Measurements from ENCODE around the gene C6orf136.
"Not testable (repeated sequence)": the region's sequence is repeated elsewhere in the genome, so short reads cannot be mapped to it uniquely, and the experiment has no call there.

Gene C6orf136

DNA sequence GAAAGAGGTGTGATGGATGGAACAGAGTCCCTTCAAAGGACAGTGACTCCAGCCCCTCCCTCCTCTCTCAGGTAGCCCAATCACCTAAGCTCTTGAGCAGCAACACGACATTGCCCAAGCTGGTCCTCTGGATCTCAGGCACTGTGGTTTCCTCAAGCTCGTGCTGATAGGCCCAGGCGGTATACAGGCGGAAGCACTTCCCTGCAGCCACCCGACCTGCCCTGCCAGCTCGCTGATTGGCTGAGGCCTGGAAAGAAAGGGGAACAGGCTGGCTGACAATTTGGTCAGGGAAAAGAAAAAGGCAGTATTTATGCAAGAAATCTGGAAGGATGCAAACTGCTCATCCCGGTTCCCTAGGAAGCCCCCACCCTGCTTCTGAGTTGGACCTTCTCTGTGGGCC is 9.6 kb downstream of the C6orf136 start:
- Histone ChIP-seq H3K27me3 (ENCODE audit: insufficient read depth, low read length) (no peaks in the 10 kb centered on the region), H3K9me3 (ENCODE audit: low read length) (no peaks in the 10 kb centered on the region), H3K4me1 (ENCODE audit: insufficient read depth, low read length) (no peaks in the 10 kb centered on the region), H3K4me3 (ENCODE audit: low read length) (no peak overlapping the region), H3K36me3 (ENCODE audit: insufficient read depth, low read length) (peaks cover 83% of the 10 kb centered on the region), H2AFZ (ENCODE audit: low read depth, low read length) (no peak overlapping the region)

DNA sequence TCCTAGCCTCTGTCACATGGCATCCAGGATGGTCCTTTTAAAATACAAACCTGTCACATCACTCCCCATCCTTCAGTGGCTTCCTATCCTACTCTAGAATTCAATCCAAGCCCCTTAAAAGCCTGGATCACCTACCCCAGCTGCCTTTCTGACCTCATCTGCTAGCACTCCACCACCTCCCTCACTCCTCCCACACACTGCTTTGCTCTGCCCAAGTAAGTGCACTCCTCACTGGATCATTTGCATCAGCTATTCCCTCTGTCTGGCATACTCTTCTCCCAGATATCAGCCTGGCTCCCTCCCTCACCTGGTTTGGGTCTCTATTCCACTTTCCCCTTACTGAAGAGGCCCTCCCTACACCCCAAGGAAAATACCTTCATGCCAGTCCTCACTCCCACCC is 10.5 kb downstream of the C6orf136 start:
- H3K4me3 ChIP-seq (ENCODE audit: low read length), result no peak overlapping the region
- H2AFZ ChIP-seq (ENCODE audit: low read depth, low read length), result no peak overlapping the region
- no peaks in the 10 kb centered on the region for H3K4me1 ChIP-seq (ENCODE audit: insufficient read depth, low read length)
- no peaks in the 10 kb centered on the region for H3K9me3 ChIP-seq (ENCODE audit: low read length)
- no peaks in the 10 kb centered on the region for H3K27me3 ChIP-seq (ENCODE audit: insufficient read depth, low read length)
- H3K36me3 ChIP-seq (ENCODE audit: insufficient read depth, low read length), result peaks cover 83% of the 10 kb centered on the region

DNA sequence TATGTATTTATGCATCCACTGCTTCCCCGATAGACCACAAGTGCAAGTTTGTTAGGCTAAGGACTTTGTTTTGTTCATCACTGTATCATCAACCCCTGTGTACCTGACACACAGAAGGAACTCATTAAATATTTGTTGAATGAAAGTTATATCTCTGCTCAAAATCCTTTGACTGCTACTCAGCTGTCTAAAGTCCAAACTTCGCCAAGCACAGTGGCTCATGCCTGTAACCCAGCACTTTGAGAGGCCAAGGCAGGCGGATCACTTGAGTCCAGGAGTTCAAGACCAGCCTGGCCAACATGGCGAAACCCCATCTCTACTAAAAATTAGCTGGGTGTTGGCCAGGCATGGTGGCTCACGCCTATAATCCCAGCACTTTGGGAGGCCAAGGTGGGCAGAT is 11.0 kb downstream of the C6orf136 start:
- H3K9me3 ChIP-seq (ENCODE audit: low read length); H3K27me3 ChIP-seq (ENCODE audit: insufficient read depth, low read length); H2AFZ ChIP-seq (ENCODE audit: low read depth, low read length); H3K4me1 ChIP-seq (ENCODE audit: insufficient read depth, low read length); H3K4me3 ChIP-seq (ENCODE audit: low read length): not testable (repeated sequence)
- H3K36me3 ChIP-seq (ENCODE audit: insufficient read depth, low read length), result peaks cover 83% of the 10 kb centered on the region

DNA sequence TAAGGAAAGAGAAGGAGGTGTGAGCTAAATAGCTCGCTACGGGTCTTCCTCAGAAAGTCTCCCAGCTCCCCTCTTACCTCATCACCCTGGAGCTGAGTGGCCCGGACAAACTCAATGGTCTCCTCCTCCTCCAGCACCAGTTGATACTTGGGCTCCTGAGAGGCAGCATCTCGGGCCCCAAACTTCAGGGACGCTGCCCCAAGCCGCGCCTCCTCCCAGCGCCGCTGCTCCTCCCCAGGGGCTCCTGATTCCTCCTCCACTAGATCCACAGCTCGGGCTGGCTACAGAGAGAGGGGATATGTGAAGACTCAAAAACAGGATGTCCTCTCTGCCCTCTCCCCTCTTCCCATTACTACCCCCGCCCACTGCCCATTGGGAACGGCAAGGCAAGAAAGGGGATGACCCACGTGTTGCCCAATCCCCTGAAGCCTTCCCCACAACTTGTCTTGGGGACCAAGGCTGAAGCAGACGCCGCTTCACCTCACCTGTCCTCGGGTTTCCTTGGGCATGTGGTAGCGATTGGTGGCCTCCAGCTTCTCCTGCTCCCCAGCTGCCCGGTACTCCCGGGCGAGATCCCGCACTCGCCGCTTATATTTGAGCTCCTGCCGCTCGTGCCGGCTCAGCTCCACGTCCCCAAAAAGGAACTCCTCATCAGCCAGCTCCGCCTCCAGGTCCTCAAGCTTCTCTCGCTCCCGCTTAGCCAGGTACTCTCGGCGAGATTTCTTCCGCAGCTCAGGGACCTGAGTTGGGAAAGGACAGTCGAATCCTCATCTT is 18.2 kb downstream of the C6orf136 start:
- Histone ChIP-seq H3K27me3 (ENCODE audit: insufficient read depth, low read length) (no peaks in the 10 kb centered on the region), H3K4me3 (ENCODE audit: low read length) (no peak overlapping the region), H2AFZ (ENCODE audit: low read depth, low read length) (no peak overlapping the region), H3K36me3 (ENCODE audit: insufficient read depth, low read length) (peaks cover 69% of the 10 kb centered on the region), H3K4me1 (ENCODE audit: insufficient read depth, low read length) (no peaks in the 10 kb centered on the region), H3K9me3 (ENCODE audit: low read length) (no peaks in the 10 kb centered on the region)

DNA sequence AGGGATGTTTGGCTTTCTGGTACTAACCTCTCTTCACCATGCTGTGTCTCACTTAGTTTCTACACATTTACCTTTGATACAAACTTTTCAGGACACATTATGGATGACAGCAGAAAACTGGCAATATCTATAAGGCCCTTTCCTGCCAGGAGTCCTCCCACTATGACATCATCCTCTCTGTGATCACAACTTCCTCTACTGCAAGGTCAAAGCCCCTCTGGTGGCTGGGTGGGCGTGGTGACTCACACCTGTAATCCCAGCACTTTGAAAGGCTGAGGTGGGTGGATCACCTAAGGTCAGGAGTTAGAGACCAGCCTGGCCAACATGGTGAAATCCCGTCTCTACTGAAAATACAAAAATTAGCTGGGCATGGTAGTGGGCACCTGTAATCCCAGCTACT is 19.4 kb downstream of the C6orf136 start:
- not testable (repeated sequence) for H2AFZ ChIP-seq (ENCODE audit: low read depth, low read length); H3K27me3 ChIP-seq (ENCODE audit: insufficient read depth, low read length); H3K4me3 ChIP-seq (ENCODE audit: low read length); H3K9me3 ChIP-seq (ENCODE audit: low read length); H3K4me1 ChIP-seq (ENCODE audit: insufficient read depth, low read length)
- peaks cover 73% of the 10 kb centered on the region for H3K36me3 ChIP-seq (ENCODE audit: insufficient read depth, low read length)

DNA sequence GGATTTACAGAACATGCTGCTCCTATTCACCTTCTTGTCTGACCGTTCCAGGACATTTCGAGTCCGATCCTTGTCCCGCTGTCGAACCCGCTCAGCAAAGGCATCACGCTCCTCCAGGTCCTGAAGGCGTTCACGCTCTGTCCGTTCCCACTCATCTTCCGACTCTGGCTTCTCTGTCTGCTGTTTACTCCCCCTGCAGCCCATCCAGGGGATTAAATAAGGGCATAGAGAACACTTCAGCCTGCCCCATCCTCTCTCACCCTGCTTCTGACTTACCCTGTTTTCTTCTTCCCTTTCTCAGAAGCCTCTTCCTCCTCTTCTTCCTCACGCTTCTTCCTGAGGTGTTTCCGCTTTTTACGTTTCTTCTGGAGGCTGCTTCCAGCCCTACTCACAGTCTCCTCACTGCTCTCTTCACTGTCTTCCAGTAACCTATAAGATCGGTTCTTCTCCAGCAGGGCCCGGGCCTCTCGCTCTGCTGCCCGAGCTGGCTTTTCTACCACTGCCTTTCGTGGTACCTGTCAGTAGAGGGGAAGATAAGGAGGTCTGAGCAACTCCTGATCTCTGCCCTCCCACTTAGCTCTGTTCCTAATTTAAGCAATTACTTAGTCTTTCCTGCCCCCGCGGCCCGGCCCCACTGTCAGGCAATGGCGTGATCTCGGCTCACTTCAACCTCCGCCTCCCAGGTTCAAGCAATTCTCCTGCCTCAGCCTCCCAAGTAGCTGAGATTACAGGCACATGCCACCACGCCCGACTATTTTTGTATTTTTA is 24.0 kb downstream of the C6orf136 start:
- H3K4me3 ChIP-seq (ENCODE audit: low read length), result no peak overlapping the region

DNA sequence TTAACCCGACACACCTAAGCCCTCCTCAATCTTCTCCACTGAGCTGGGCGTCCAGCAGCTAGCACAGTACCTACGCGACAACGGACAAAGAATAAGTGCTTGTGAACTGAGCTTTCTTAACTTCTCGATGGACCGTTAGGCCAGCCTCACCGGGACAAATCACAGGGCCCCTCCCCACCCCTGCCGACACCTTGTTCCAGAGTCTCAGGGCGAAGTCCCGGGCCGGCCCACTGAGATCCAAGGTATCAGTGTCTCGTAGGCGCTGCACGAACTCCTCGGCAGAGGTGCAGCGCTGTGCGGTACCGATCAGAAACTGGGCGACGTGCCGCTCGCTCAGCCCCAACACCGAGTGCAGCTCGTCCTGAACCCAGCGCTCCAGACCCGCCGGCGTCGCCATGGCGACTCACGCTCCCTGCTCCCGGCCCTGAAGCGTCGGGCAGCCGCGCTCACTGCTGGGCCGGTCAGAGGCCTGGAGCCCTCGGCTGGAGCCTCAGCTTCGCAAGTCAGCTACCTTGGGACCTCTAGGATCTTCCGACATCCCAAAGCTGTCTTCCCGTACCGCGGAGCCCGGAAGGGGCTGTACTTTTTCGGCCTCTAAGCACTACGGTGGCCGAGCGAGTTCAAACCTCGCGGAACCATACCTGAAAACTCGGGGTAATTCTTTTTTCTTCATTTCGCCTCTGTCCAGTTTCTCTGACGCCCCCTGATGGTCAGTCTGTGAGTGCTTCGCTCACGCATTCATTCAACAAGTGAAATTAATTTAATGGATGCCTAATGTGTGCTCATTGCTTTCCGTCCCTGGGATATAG is 25.7 kb downstream of the C6orf136 start, which contains the start of gene DHX16:
DHX16 (minus strand) TSS at position 562 of the 809 bp plus-strand sequence; CDS start at position 397, 165 bp downstream.
- Histone ChIP-seq H3K9me3 (ENCODE audit: low read length) (no peaks in the 10 kb centered on the region), H2AFZ (ENCODE audit: low read depth, low read length) (peak within 1 kb of the TSS; percentile 7), H3K4me1 (ENCODE audit: insufficient read depth, low read length) (peaks cover 7% of the 10 kb centered on the region), H3K27me3 (ENCODE audit: insufficient read depth, low read length) (no peaks in the 10 kb centered on the region), H3K36me3 (ENCODE audit: insufficient read depth, low read length) (peaks cover 37% of the 10 kb centered on the region), H3K4me3 (ENCODE audit: low read length) (peak within 1 kb of the TSS; percentile 83)

More for the DNA sequence above, 24.0 kb downstream of the C6orf136 start:
- Histone ChIP-seq H3K9me3 (ENCODE audit: low read length) (no peaks in the 10 kb centered on the region), H3K27me3 (ENCODE audit: insufficient read depth, low read length) (no peaks in the 10 kb centered on the region), H3K36me3 (ENCODE audit: insufficient read depth, low read length) (peaks cover 33% of the 10 kb centered on the region), H2AFZ (ENCODE audit: low read depth, low read length) (no peak overlapping the region), H3K4me1 (ENCODE audit: insufficient read depth, low read length) (peaks cover 7% of the 10 kb centered on the region)

DNA sequence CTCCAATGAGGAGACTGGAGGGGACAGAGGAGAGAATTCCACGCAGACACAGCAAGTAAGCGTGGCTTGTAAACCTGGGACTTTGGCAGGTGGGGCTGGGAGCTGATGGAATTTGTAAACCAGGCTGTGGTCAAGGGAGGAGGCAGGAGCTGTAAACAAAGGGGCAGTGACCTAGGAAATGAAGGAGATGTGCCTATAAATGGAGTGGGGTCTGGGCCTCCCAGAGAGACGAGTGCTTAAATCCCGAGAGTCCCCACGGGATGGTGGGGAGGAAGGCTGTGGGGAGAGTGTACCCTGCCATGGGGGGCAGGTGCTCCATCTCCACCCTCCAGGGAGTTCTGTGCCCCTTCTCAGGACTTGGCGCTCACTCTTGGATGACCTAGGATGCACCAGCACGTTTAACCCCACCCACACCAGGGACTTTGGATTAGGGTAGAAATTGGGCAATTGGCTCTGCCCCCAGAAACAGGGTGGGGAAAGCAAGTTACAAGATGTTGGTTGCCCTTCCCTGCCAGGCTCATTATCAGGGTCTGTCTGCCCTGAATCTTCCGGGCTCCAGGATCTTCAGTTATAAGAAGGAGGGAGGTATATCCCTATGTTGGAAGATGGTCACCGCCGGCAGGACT is 29.8 kb downstream of the C6orf136 start:
- Histone ChIP-seq H3K4me1 (ENCODE audit: insufficient read depth, low read length) (peaks cover 6% of the 10 kb centered on the region), H3K36me3 (ENCODE audit: insufficient read depth, low read length) (peaks cover 32% of the 10 kb centered on the region), H3K9me3 (ENCODE audit: low read length) (no peaks in the 10 kb centered on the region), H2AFZ (ENCODE audit: low read depth, low read length) (no peak overlapping the region), H3K27me3 (ENCODE audit: insufficient read depth, low read length) (no peaks in the 10 kb centered on the region), H3K4me3 (ENCODE audit: low read length) (no peak overlapping the region)

DNA sequence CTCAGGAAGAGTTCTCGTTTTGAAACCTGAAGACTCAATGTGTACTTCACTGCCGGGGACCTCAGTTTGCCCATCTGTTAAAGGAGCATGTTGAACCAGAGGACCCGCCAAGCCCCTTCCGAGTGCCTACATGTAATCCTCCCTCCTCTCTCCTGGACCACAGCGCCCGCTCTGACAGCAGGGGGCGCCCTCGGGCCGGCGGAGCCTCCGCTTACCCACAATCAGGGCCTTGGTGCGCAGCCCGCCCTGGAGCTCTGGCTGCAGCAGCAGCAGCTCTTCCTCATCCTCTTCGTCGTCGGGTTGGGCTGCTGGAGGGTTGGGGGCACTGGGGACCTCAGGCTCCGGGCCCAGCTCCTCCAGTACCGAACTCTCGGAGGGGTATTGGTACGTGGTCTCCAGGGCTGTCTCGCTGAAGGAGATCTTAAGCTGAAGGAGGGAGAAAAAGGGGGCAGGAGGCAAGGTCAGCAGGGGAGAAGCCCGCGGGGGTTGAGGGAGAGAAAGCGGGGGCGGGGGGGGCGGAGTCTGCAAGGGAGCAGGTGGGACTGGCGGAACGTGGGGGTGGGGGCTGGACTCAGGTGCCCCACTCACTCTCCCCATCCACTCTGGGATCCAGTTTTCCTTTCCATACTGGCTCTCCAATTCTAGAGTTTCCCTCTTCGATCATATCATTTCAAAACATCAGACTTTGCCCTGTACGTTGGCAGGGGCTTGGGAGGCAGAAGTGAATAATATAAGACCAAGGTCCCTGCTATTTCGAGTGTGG is 32.2 kb downstream of the C6orf136 start:
- Histone ChIP-seq H3K4me3 (ENCODE audit: low read length) (no peak overlapping the region), H3K9me3 (ENCODE audit: low read length) (no peaks in the 10 kb centered on the region), H3K36me3 (ENCODE audit: insufficient read depth, low read length) (peaks cover 34% of the 10 kb centered on the region), H3K4me1 (ENCODE audit: insufficient read depth, low read length) (peaks cover 28% of the 10 kb centered on the region), H3K27me3 (ENCODE audit: insufficient read depth, low read length) (no peaks in the 10 kb centered on the region), H2AFZ (ENCODE audit: low read depth, low read length) (no peak overlapping the region)

DNA sequence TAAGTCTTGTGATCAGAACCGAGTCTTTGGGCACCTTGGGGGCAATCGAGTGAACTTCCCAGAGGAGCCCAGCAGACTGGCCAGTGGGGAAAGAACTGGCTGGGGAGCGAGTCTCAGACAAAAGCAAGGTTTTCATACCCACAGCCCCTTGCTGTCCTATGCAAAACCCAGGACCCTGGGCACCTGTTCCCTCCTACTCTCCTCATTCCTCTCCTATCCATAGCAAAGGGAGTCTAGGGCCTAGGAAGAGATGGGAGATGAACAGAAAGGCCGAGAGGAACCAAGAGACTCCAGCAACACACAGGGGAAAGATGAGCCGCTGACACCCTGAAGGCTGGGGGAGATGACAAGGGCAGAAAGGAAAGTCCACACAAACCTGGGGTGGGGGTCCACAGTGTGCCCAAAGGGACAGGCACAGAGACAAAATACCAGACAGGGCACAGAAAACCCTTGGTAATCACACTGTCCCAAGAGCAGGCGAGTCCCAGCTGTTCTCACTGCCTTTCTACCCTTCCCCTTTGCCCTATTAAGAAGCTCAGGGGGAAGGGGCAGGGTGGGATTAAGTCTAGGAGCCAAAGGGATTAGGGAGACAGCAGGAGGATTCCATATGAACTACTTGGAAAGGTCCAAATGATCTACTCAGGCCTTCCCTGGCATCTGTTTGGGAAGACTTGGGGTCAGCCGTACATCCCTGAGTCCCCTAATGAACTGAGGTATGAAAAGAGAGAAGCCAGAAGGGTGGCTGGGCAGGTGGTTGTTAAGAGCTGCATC is 33.0 kb downstream of the C6orf136 start:
- no peak overlapping the region for H3K4me3 ChIP-seq (ENCODE audit: low read length)

DNA sequence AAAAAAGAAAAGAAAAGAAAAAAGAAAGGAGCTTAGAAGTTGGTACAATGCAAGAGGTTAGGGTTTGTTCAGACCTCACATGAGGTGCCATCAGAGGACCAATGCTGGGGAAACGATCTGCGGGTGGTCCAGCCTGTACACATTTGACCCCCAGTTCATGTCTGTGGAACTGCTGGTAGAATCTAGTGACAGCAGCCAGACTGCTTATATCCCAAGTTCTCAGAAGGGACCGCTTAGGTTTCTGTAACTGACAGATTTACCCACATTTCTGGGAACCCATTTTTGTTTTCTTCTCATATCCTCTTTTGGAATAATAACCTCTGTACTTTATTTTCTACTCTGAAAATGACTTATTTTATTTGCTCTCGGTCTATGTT is 34.8 kb downstream of the C6orf136 start:
- no peak overlapping the region for H3K4me3 ChIP-seq (ENCODE audit: low read length)
- H2AFZ ChIP-seq (ENCODE audit: low read depth, low read length), result no peak overlapping the region
- no peaks in the 10 kb centered on the region for H3K27me3 ChIP-seq (ENCODE audit: insufficient read depth, low read length)
- H3K4me1 ChIP-seq (ENCODE audit: insufficient read depth, low read length), result peaks cover 49% of the 10 kb centered on the region
- no peaks in the 10 kb centered on the region for H3K9me3 ChIP-seq (ENCODE audit: low read length)
- peaks cover 25% of the 10 kb centered on the region for H3K36me3 ChIP-seq (ENCODE audit: insufficient read depth, low read length)

More for the DNA sequence above, 33.0 kb downstream of the C6orf136 start:
- H2AFZ ChIP-seq (ENCODE audit: low read depth, low read length), result no peak overlapping the region
- H3K4me1 ChIP-seq (ENCODE audit: insufficient read depth, low read length), result peaks cover 34% of the 10 kb centered on the region
- no peaks in the 10 kb centered on the region for H3K9me3 ChIP-seq (ENCODE audit: low read length)
- H3K27me3 ChIP-seq (ENCODE audit: insufficient read depth, low read length), result no peaks in the 10 kb centered on the region
- H3K36me3 ChIP-seq (ENCODE audit: insufficient read depth, low read length), result peaks cover 34% of the 10 kb centered on the region
